Measurements from ENCODE around the gene TCAF1. TPM values are rescaled to one million over a fixed set of nuclear protein-coding genes. Genes with fewer than 3 reads are reported as not detected.
"Not testable (repeated sequence)": the region's sequence is repeated elsewhere in the genome, so short reads cannot be mapped to it uniquely, and the experiment has no call there.

Gene TCAF1
- total RNA-seq, 4 donors from 2014 or later, result 38.2 to 62.7 (median 52.4) TPM

GRCh38 chr7:143882020-143882603 lies 19.9 kb downstream of the TCAF1 start:
- Histone ChIP-seq H3K27ac (replicated peaks in 1 of 4) (peak overlapping the region; percentile 80 to 85 (median 82)), H3K4me1 (peaks cover 11 to 52% (median 43%) of the 10 kb centered on the region in 4 donors), H3K4me3 (peak overlapping the region; percentile 63 to 73 (median 70)), H3K27me3 (no peaks in the 10 kb centered on the region), H3K36me3 (no peaks in the 10 kb centered on the region), H3K9me3 (no peaks in the 10 kb centered on the region)
- DNase-seq (ENCODE audit: extremely low spot score), result peak; percentile 91
- intact Hi-C loops (cut with DNase I), result no loop called here
- TF ChIP-seq POLR2A (IDR thresholded peaks at IDR 0.05; ENCODE audit: low read depth) (no peak), CTCF (IDR thresholded peaks at IDR 0.05) (no peak), POLR2AphosphoS5 (IDR thresholded peaks at IDR 0.05) (peak in 1 of 2 donors; percentile 42), EP300 (IDR thresholded peaks at IDR 0.05) (no peak)
- WGBS, result 9% methylated on average over 15 of the region's 21 CpGs

- DNase-seq (ENCODE audit: extremely low spot score), result no peak
- Histone ChIP-seq H3K4me3 (no peak overlapping the region), H3K4me1 (peaks cover 11 to 32% (median 23%) of the 10 kb centered on the region in 4 donors), H3K36me3 (peaks cover 9 to 21% (median 16%) of the 10 kb centered on the region in 4 donors), H3K27ac (replicated peaks in 1 of 4) (no peak overlapping the region), H3K27me3 (no peaks in the 10 kb centered on the region), H3K9me3 (no peaks in the 10 kb centered on the region)
- TF ChIP-seq POLR2A (IDR thresholded peaks at IDR 0.05; ENCODE audit: low read depth) (no peak), EP300 (IDR thresholded peaks at IDR 0.05) (no peak), CTCF (IDR thresholded peaks at IDR 0.05) (no peak), POLR2AphosphoS5 (IDR thresholded peaks at IDR 0.05) (no peak)
- WGBS, result 79% methylated on average over 4 of the region's 4 CpGs
- intact Hi-C loops (cut with DNase I), result no loop called here
These were observed 23.1 kb downstream of the TCAF1 start for GRCh38 chr7:143878884-143879283.

GRCh38 chr7:143877098-143877497 lies 24.9 kb downstream of the TCAF1 start:
- DNase-seq (ENCODE audit: extremely low spot score), result no peak
- H3K9me3 ChIP-seq, result no peaks in the 10 kb centered on the region
- H3K27ac ChIP-seq (replicated peaks in 1 of 4), result no peak overlapping the region
- 92% methylated on average over 3 of the region's 3 CpGs for WGBS
- H3K27me3 ChIP-seq, result no peaks in the 10 kb centered on the region
- no peak for TF ChIP-seq POLR2AphosphoS5 (IDR thresholded peaks at IDR 0.05)
- no peak for TF ChIP-seq POLR2A (IDR thresholded peaks at IDR 0.05; ENCODE audit: low read depth)
- TF ChIP-seq EP300 (IDR thresholded peaks at IDR 0.05), result no peak
- TF ChIP-seq CTCF (IDR thresholded peaks at IDR 0.05), result no peak
- peaks cover 11 to 21% (median 16%) of the 10 kb centered on the region in 4 donors for H3K4me1 ChIP-seq
- intact Hi-C loops (cut with DNase I), result no loop called here
- H3K4me3 ChIP-seq, result no peak overlapping the region
- peaks cover 9 to 21% (median 16%) of the 10 kb centered on the region in 4 donors for H3K36me3 ChIP-seq

- TF ChIP-seq POLR2A (IDR thresholded peaks at IDR 0.05; ENCODE audit: low read depth) (no peak), EP300 (IDR thresholded peaks at IDR 0.05) (no peak), CTCF (IDR thresholded peaks at IDR 0.05) (no peak), POLR2AphosphoS5 (IDR thresholded peaks at IDR 0.05) (no peak)
- Histone ChIP-seq H3K4me1 (peaks cover 5 to 13% (median 7%) of the 10 kb centered on the region in 4 donors), H3K27ac (replicated peaks in 1 of 4) (no peak overlapping the region), H3K4me3 (no peak overlapping the region), H3K36me3 (peaks cover 9 to 21% (median 16%) of the 10 kb centered on the region in 4 donors), H3K27me3 (no peaks in the 10 kb centered on the region), H3K9me3 (no peaks in the 10 kb centered on the region)
- intact Hi-C loops (cut with DNase I), result no loop called here
- DNase-seq (ENCODE audit: extremely low spot score), result no peak
- WGBS, result 97% methylated on average over 6 of the region's 9 CpGs
These were observed 25.8 kb downstream of the TCAF1 start for GRCh38 chr7:143876218-143876617.

- 89% methylated on average over 4 of the region's 4 CpGs for WGBS
- H3K36me3 ChIP-seq, result peaks cover 9 to 21% (median 16%) of the 10 kb centered on the region in 4 donors
- DNase-seq (ENCODE audit: extremely low spot score); H3K9me3 ChIP-seq; H3K27me3 ChIP-seq; H3K27ac ChIP-seq (replicated peaks in 1 of 4); intact Hi-C loops (cut with DNase I); H3K4me3 ChIP-seq; H3K4me1 ChIP-seq: not testable (repeated sequence)
These were observed 28.7 kb downstream of the TCAF1 start for GRCh38 chr7:143873242-143873641.

- DNase-seq (ENCODE audit: extremely low spot score); H3K4me3 ChIP-seq; intact Hi-C loops (cut with DNase I); H3K4me1 ChIP-seq; H3K27me3 ChIP-seq; H3K9me3 ChIP-seq; H3K27ac ChIP-seq (replicated peaks in 1 of 4): not testable (repeated sequence)
- H3K36me3 ChIP-seq, result peaks cover 9 to 21% (median 16%) of the 10 kb centered on the region in 4 donors
These were observed 30.4 kb downstream of the TCAF1 start for GRCh38 chr7:143871534-143871933.

GRCh38 chr7:143857994-143858393 lies 44.0 kb downstream of the TCAF1 start:
- H3K9me3 ChIP-seq; DNase-seq (ENCODE audit: extremely low spot score); intact Hi-C loops (cut with DNase I); H3K27me3 ChIP-seq; H3K4me1 ChIP-seq; H3K36me3 ChIP-seq; H3K27ac ChIP-seq (replicated peaks in 1 of 4); H3K4me3 ChIP-seq: not testable (repeated sequence)
- no CpG with 5 or more reads among the region's 2 CpGs for WGBS

- H3K4me1 ChIP-seq; DNase-seq (ENCODE audit: extremely low spot score); H3K36me3 ChIP-seq; intact Hi-C loops (cut with DNase I); H3K4me3 ChIP-seq; H3K27me3 ChIP-seq; H3K27ac ChIP-seq (replicated peaks in 1 of 4); H3K9me3 ChIP-seq: not testable (repeated sequence)
- WGBS, result no CpG with 5 or more reads among the region's 1 CpG
These were observed 46.5 kb downstream of the TCAF1 start for GRCh38 chr7:143855443-143855842.

All from esophagus muscularis mucosa (tissue), 4 donors.